ENCODE results near the gene RAG1. TPM values are rescaled to one million over a fixed set of nuclear protein-coding genes. Genes with fewer than 3 reads are reported as not detected.

Gene RAG1
- total RNA-seq, 1 donor from 2014 or later: under 0.01 TPM

DNA sequence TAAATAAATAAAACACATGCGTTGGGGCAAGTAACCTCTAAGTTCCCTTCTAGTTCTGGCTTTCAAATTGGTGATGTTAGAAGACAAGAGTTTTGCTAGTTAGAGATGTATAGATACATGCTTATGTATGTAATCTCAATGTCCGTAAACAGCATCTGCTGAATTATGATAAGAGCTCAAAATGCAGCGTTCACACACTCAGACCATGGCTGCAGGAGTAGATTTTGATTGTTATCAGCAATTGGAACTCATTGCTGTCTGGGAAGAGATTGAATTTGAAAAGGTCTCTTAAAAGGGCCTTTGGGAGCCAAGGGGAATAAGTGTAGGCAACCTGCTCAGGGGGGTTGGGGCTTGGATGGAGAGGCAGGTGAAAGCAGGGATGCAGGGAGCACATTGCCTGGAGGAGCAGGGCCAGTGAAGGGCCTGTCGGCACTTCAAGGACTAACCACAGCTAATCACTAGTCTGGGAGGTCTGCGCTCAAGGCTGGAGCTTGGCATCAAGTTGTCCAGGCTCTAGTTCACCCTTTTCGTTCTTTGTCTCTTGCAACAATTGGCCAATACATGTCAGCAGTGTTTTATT, 2.7 kb upstream of the RAG1 start:
- DNase-seq (ENCODE audit: low spot score in 2 of 2): no peak
- intact Hi-C loops (cut with DNase I): no loop called here
- H3K4me3 ChIP-seq: peak overlapping the region in 1 of 2 donors; percentile 57

DNA sequence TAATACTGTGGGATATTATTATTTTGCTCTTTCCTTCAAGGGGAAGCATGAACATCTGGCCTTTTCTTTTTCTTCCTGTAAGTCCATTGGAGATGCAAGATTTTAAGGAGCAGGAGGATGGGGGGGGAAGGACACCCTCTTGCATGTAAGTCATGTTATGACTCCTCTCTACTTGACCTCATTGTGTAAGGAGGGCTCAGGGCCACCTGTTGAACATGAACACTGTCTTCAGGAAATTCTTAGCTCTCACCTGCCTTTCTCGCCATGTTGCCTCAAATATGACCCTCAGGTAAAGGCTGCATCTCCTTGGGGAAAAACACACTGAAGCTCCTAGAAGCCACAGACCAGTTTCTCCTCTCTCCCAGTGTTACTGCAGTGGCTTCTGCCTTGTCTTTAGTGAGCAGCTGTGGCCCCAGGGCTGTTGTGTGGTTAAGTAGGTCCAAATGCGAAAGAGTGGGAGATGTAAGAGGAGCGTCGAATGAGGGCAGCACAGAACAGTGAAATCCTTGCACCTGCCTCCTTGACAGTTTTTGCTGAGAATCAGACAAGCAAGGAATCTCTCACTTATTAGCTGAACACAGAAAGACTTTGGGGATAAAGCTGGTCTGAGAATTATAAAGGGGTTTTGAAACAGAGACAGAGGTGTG, 1.3 kb upstream of the RAG1 start:
- no peaks in the 10 kb centered on the region for H3K4me1 ChIP-seq
- intact Hi-C loops (cut with DNase I): no loop called here
- no peaks in the 10 kb centered on the region for H3K27me3 ChIP-seq
- H3K27ac ChIP-seq: no peak overlapping the region
- TF ChIP-seq, protein P1, sequence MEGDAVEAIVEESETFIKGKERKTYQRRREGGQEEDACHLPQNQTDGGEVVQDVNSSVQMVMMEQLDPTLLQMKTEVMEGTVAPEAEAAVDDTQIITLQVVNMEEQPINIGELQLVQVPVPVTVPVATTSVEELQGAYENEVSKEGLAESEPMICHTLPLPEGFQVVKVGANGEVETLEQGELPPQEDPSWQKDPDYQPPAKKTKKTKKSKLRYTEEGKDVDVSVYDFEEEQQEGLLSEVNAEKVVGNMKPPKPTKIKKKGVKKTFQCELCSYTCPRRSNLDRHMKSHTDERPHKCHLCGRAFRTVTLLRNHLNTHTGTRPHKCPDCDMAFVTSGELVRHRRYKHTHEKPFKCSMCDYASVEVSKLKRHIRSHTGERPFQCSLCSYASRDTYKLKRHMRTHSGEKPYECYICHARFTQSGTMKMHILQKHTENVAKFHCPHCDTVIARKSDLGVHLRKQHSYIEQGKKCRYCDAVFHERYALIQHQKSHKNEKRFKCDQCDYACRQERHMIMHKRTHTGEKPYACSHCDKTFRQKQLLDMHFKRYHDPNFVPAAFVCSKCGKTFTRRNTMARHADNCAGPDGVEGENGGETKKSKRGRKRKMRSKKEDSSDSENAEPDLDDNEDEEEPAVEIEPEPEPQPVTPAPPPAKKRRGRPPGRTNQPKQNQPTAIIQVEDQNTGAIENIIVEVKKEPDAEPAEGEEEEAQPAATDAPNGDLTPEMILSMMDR (IDR thresholded peaks at IDR 0.05): no peak
- no peak overlapping the region for H3K4me3 ChIP-seq
- DNase-seq (ENCODE audit: low spot score in 2 of 2): no peak
- H3K9me3 ChIP-seq: no peaks in the 10 kb centered on the region
- H3K36me3 ChIP-seq: no peaks in the 10 kb centered on the region

More for the DNA sequence above, 2.7 kb upstream of the RAG1 start:
- Histone ChIP-seq H3K9me3 (no peaks in the 10 kb centered on the region), H3K27ac (no peak overlapping the region), H3K36me3 (no peaks in the 10 kb centered on the region), H3K27me3 (no peaks in the 10 kb centered on the region), H3K4me1 (no peaks in the 10 kb centered on the region)
- TF ChIP-seq, protein P1 (IDR thresholded peaks at IDR 0.05): no peak

DNA sequence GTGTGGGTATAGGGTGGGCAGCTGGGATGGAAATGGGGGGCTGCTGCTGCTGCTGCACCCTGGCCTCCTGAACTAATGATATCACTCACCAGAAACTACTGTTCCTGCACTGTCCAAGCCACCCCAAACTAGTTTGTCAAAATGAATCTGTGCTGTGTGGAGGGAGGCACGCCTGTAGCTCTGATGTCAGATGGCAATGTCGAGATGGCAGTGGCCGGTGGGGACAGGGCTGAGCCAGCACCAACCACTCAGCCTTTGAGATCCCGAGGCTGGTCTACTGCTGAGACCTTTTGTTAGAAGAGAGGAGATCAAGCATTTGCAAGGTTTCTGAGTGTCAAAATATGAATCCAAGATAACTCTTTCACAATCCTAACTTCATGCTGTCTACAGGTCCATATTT, 1.3 kb downstream of the RAG1 start:
- no peak for DNase-seq (ENCODE audit: low spot score in 2 of 2)
- H3K4me3 ChIP-seq: no peak overlapping the region
- no peaks in the 10 kb centered on the region for H3K36me3 ChIP-seq
- H3K27me3 ChIP-seq: no peaks in the 10 kb centered on the region
- H3K4me1 ChIP-seq: no peaks in the 10 kb centered on the region
- intact Hi-C loops (cut with DNase I): no loop called here
- H3K9me3 ChIP-seq: no peaks in the 10 kb centered on the region
- TF ChIP-seq, protein P1 (IDR thresholded peaks at IDR 0.05): no peak
- H3K27ac ChIP-seq: no peak overlapping the region

DNA sequence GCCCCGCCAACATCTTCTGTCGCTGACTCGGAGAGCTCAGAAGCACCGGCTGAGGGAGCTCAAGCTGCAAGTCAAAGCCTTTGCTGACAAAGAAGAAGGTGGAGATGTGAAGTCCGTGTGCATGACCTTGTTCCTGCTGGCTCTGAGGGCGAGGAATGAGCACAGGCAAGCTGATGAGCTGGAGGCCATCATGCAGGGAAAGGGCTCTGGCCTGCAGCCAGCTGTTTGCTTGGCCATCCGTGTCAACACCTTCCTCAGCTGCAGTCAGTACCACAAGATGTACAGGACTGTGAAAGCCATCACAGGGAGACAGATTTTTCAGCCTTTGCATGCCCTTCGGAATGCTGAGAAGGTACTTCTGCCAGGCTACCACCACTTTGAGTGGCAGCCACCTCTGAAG, 6.7 kb downstream of the RAG1 start:
- Histone ChIP-seq H3K4me1 (no peaks in the 10 kb centered on the region), H3K36me3 (no peaks in the 10 kb centered on the region), H3K27ac (no peak overlapping the region), H3K4me3 (no peak overlapping the region), H3K27me3 (no peaks in the 10 kb centered on the region), H3K9me3 (no peaks in the 10 kb centered on the region)
- intact Hi-C loops (cut with DNase I): no loop called here
- TF ChIP-seq, protein P1 (IDR thresholded peaks at IDR 0.05): no peak
- no peak for DNase-seq (ENCODE audit: low spot score in 2 of 2)

DNA sequence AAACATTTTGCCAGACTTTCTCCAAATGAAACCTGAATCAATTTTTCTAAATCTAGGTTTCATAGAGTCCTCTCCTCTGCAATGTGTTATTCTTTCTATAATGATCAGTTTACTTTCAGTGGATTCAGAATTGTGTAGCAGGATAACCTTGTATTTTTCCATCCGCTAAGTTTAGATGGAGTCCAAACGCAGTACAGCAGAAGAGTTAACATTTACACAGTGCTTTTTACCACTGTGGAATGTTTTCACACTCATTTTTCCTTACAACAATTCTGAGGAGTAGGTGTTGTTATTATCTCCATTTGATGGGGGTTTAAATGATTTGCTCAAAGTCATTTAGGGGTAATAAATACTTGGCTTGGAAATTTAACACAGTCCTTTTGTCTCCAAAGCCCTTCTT, 9.6 kb downstream of the RAG1 start:
- peak overlapping the region; percentile 8 to 51 for H3K27ac ChIP-seq
- TF ChIP-seq, protein P1 (IDR thresholded peaks at IDR 0.05): no peak
- H3K36me3 ChIP-seq: no peaks in the 10 kb centered on the region
- intact Hi-C loops (cut with DNase I): no loop called here
- no peaks in the 10 kb centered on the region for H3K4me1 ChIP-seq
- no peaks in the 10 kb centered on the region for H3K9me3 ChIP-seq
- no peak overlapping the region for H3K4me3 ChIP-seq
- no peaks in the 10 kb centered on the region for H3K27me3 ChIP-seq
- no peak for DNase-seq (ENCODE audit: low spot score in 2 of 2)

Data from ascending aorta (tissue), 2 donors.